NCI-H460 (cell line): Measurements from ENCODE around the gene TM4SF20. TPM values are rescaled to one million over a fixed set of nuclear protein-coding genes. Genes with fewer than 3 reads are reported as not detected.
A peak's percentile ranks its signal among the peaks of the same experiment; 100 is the strongest.
"Not testable (repeated sequence)": the region's sequence is repeated elsewhere in the genome, so short reads cannot be mapped to it uniquely, and the experiment has no call there.

Experiments
- DNase-seq: peaks from one replicate; pipeline ENCODE4 v3.0.0-alpha.2; 2016; ENCODE audit warnings: low read depth; ENCODE audit errors: extremely low read depth
- total RNA-seq: library from RNA; depleted of rRNA; stranded (reverse); fragments of >200 nt; shearing (Covaris generic); gene quantifications from 2 replicates; pipeline ENCODE4 v1.2.3, GENCODE V29; 2014

TM4SF20 gene
- total RNA-seq, 1 experiment from 2014 or later: 0.99 TPM

DNA sequence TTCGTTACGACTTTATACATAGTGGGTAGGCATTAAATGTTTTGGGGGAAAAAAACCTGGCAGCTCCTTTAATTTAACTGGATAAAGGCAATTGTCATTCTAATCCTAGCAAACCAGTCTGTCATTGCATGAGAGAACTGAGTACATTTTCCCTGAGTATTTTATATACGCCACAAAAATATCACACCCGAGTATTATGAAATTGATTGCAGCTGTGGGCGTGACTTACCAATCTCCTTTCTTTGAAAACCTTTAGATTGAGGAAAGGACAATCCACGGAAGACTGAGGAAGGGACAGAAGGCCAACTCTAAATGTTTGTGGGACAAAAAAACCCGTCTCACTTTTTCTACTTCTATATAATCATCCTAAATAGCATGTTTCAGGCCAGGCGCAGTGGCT lies 9.0 kb downstream of the TM4SF20 start:
- peak; percentile 85 for DNase-seq

DNA sequence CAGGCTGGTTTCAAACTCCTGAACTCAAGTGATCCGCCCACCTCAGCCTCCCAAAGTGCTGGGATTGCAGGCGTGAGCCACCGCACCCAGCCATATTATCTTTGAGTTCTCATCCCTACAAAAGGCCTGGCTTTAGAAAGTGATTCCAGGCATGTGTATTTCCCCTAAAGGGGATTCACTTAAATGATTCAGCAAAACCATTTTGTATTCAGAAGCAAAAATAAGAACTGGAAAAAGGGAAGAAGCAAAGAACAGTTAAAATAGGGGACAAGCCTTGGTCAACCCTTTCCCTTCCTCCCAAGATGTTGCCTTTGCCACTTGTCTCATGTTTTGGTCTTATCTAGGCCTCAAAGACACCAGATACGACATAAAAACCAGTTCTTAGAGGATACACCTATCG lies 10.5 kb downstream of the TM4SF20 start:
- no peak for DNase-seq

DNA sequence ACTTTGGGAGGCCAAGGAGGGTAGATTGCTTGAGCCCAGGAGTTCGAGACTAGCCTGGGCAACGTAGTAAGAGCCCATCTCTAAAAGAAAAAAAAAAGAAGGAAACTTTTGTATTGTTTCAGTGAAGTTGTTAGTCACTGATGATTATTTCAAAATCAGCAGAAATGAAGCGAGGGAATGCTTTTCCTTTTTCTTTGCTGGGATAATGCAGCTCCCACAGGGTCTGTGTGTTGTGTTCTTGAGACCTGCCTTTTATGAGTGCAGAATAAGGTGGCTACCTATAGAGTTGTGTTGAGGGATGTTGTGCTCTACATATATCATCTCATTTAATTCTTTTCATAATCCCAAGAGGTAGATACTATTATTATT lies 11.7 kb downstream of the TM4SF20 start:
- DNase-seq: no peak

DNA sequence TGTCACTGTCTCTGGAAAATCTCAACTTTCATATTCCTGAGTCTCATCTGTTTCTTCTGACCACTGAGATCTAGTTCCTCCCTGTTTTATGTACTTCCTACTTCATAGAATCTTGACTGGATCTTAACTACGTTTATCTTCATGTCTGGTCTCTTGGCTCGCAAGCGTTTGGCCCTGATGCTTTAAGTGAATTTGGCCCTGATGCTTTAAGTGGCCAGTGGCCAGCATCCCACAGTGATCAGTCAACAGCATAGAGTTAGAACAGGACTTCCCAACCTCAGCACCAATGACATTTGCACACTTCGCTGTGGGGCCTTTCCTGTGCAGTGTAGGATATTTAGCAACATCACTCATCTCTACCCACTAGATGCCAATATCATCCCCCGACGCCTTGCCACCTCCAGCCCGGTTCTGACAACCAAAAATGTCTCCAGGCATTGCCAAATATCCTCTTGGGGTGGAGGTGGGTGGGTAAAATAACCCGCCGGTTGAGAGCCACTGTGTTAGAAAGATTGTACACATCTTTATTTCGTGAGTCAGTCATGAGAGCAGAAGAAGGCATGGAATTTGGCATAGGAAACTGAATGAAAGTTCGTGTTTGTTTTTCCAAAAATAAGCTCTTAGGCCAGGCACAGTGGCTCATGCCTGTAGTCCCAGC lies 12.2 kb downstream of the TM4SF20 start:
- peak; percentile 100 for DNase-seq

DNA sequence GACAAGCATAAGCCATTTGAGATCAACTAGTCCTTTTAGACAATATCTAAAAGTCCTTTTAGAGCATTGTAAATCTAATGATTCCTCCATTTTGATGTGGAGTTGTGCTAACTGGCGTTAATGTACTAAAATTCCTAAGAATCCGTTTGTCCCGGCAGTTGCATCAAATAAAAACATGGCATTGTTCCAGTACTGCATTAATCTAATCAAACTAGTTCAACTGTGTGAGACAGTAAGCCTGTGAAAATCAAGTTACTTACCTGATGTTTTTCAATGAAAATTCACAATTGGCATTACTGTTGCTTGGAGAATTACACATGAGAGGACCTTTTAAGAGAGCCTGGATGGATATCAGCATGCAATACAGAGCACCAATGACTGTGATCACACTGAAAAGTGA lies 13.3 kb downstream of the TM4SF20 start:
- no peak for DNase-seq

DNA sequence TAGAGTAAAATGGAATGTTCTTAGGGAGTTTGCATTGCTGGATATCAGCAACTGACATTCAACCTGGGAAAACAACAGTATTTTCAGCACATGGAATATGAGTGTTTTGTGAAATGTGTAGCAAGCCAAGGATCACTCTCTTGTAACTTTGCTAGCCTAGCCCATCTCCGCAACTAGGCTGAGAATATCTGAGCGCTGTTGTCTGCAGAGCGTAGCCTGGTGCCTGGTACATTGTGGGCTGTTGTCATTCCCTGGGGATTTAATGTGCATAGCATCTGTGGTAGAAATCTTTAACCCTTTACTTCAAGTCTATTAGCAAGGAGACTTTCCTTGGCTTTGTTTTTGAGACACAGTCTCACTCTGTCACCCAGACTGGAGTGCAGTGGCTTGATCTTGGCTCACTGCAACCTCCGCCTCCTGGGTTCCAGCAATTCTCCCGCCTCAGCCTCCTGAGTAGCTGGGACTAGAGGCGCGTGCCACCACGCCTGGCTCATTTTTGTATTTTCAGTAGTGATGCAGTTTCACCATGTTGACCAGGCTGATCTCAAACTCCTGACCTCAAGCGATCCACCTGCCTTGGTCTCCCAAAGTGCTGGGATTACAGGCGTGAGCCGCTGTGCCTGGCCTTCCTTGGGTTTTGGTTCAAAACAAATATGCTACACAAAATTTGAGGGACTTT lies 14.4 kb downstream of the TM4SF20 start:
- not testable (repeated sequence) for DNase-seq

DNA sequence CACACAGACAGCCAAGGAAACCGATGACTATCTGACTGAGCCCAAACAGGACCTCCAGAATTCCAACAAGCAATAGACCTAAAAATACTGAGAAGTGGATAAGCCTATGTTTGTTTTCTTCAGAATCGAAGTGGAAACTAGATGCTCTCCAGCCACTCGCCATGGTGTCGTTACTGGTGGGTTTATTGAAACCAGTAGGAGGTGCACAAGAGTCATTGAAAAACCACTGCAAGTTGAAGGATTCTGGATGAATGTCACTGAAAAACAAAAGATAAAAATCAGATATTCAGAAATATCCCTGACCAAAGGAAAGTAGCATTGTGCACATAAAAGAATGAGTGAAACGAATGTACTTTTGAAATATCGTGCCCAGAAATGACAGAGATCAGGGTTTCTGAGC lies 15.3 kb downstream of the TM4SF20 start:
- DNase-seq: no peak

DNA sequence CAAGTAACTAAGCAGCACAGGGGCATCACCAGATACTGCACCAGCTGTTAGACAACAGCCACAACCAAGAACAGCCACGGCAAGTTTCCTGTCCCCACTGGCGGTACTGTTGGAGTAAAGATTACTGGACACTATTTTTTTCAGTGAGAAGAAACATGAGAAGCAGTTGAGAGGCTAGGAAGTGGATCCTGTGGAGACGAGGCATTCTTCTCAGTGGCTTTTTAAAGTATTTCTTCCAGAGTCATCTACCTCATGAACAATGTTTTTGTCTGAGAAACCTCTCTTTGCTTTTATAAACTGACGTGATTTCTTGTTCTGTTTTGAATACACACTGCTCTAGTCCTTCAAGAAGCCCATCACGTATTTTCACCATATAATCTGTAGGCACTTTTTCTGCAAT lies 18.8 kb downstream of the TM4SF20 start:
- no peak for DNase-seq

DNA sequence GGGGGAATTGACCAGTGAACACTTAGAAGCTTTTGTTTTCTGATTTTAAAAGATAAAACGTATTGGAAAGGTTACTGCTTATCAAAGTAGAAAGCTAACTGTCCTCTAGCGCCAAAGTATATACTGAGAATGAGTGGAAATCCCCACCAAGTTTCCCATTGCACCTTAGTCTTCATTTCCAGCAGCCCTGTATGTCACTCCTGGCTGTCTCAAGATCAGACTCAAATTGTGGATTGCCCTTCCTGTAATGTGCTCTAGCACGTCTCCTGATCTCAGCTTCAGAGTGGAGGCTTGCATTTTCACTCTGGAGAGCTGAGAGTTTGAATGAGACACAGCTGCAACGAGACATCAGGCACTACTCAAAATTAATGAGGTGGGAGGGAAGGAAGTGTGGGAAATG lies 27.5 kb downstream of the TM4SF20 start:
- no peak for DNase-seq

DNA sequence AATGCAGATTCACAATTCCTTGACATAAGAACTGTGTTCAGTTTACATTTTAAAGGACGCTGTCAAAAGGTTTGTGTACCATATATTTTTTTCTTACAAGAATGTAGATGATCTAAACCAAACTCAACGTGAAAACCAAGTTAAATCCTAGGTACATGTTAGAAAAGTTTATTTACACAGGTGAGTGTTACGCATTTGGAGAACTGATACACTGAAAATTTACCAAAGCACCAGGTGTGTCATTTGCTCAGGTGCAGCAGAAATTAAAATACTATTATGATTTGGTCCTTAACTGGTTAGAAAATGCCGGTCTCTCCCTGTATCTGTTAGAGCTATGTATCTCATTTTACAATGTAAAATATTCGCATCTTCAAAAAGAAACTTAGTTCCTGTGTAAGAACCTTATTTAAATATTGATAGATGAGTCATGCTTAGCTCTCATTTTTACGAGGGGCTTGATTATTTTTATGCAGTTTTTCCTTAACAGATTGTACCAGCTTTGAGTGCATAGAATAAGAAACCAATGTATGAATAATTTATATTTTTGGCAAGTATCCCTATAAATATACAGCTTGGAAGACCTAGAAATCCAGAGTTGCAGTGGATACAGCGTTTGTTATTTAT lies 29.0 kb downstream of the TM4SF20 start:
- no peak for DNase-seq

DNA sequence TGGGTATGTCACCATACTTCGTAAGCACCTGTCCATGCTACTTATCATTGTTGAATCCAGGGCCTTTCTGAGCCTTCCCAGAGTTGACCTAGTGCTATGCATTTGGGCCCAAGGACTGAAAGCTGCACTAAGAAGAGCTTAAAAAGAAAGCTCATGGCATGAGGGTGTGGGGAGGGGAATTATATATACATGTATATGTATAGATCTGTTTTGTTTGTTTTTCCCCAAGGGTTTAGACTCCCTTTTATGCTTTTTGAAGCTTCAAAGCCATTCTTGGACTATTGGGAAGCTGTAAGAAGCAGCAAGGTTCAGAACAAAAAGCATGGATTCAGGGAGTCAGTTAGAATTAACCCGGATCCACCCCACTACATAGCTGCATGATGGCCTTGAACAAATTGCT lies 30.8 kb downstream of the TM4SF20 start:
- DNase-seq: no peak

DNA sequence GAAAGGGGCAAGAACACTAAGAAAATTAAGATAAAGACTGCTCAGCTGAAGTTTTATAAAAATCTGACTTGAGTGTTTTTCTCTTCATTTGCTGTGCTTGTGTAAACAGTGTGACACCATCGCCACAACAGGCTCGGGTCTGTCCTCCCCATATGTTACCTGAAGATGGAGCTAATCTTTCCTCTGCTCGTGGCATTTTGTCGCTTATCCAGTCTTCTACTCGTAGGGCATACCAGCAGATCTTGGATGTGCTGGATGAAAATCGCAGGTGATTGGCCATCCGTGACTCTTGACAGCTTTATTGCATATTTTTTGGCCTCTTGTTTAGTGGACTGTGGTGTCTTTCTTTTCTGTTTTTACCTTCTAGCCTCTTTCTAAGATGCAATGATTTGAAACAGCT lies 32.0 kb downstream of the TM4SF20 start:
- peak; percentile 81 for DNase-seq

DNA sequence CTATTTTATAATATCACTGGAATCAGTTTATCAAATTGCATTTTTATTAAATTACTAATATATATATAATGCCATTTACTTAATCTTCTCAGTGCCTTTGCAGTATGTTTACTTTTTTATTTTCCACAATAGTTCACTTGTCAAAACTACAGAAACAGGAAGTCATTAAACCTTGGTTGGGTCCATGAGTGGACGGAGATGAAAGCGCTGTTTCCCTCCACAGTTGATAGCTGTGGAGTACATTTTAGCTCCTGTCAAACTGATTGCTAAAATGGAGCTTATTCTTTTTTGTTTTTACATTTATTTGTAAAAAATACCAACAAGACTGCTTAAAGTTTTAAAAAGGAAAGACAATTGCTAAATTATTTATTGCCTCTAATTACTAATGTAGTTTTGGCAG lies 34.9 kb downstream of the TM4SF20 start:
- DNase-seq: no peak

DNA sequence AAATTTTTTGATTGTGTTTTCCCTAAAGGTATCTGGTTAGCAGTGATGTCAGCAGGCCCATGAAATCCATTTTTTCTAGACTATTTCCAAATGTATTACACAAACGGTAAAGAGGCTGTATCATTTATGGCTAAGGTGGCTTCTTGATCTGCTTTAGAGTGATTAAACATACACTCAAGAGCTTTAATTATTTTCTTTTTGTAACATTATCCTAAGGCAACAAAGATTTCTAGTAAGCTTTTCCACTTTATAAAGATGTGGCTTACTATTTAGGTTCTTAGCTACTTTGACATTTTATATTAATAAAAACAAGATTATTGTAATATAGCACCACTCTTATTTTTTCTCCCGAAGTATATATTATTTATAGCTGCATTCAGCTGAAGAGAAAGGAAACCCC lies 37.6 kb downstream of the TM4SF20 start:
- no peak for DNase-seq

DNA sequence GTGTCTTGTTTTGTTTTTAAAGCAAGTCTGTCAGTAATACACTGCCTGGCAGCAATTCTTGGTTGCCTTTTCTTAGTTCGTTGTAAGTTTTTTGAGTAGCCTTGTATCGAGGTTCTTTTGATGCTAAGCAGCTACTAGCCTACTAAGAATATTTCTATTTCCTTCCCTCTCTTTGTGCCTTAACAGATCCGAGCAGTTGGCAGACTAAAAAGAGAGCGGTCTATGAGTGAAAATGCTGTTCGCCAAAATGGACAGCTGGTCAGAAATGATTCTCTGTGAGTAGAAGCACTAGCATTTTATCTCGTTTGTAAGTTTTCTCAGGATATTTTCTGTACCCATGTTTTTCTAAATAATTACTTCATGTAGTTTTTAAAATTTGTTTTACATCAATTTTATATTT lies 39.0 kb downstream of the TM4SF20 start:
- no peak for DNase-seq

DNA sequence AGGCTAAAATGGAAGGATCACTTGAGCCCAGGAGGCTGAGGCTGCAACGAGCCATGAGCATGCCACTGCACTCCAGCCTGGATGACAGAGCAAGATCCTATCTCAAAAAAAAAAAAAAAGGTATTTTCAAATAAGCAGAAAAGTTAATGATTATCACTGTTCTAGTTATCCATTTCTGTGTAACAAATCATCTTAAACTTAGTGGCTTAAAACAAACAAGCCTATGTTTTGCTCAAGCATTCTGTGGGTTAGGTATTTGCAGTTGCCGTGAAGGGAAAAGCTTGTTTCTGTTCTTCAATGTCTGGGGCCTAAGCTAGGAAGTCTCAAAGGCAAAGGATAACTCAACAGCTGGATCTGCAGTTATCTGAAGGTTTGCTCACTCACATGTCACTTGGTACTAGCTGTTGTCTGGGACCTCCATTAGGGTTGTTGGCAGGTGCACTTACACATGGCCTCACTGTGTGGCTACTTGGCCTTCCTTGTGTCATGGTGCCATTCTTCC lies 40.0 kb downstream of the TM4SF20 start:
- no peak for DNase-seq

DNA sequence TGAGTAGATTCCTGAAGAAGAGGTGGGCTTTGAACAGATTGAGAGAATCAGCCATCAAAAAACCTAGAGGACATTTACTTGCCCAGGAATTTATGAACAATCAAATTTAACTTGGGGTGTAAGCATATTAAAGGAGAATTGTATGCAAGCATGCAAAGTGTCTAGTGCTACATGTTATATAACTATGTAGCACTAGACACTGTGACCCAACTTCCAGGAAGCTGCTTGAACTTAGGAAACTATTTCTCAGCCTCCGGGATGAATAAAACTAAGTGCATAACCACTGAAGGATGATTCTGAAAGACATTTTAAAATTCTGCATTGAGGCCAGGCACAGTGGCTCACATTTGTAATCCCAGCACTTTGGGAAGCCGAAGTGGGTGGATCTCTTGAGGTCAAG lies 41.7 kb downstream of the TM4SF20 start:
- no peak for DNase-seq

DNA sequence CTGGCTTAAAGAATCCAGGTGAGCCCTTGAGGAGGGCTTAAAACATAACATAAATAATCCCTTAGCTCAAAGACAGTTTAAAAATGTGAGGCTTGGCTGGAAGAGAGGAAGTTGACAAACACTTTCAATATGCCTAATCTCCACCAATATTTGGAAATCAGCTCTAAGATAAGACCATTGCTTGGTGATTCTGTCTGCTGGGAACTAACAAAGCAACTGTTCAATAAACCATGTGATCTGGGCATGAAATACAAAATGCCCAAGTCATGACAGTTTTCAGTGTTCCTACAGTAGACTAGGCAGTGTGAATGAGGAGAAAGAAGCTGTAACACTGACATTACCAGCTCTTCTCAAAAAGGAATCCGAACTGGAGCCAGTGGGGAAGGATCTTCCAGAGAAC lies 43.4 kb downstream of the TM4SF20 start:
- no peak for DNase-seq

DNA sequence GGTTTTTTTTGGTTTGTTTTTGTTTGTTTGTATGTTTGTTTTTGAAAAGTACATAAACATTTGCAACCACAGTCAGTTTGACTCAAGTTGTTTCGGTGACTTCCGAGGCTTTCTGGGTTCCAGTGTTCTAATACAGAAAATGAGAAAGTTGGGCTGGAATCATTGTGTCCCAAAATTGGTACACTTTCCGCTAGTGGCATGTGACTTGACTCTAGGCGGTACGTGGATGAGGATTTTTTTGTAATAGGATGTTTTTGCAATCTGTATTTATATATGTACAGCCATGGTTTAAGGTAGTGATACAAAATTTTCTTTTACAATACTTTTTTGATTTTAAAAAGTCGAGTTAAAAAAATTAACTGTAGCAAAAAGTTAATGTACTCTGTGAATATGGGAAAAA lies 52.3 kb downstream of the TM4SF20 start:
- no peak for DNase-seq

DNA sequence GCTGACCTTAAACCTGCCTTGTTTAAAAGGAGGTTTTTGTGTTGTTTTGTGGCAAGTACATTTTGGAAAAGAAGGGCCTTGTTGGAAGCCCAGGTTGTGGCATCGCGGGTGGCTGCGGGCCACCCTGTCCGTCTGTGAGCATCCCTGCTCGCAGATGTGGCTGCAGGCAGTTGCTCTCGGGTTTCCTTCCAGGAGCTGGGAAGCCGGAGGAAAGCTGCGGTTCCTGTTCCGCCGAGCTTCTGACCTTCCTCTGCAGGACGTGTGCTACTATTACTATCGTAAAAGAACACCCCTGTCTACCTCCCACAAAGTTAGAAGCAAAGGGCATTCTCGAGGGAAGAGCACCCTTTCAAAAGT lies 53.3 kb downstream of the TM4SF20 start:
- no peak for DNase-seq

DNA sequence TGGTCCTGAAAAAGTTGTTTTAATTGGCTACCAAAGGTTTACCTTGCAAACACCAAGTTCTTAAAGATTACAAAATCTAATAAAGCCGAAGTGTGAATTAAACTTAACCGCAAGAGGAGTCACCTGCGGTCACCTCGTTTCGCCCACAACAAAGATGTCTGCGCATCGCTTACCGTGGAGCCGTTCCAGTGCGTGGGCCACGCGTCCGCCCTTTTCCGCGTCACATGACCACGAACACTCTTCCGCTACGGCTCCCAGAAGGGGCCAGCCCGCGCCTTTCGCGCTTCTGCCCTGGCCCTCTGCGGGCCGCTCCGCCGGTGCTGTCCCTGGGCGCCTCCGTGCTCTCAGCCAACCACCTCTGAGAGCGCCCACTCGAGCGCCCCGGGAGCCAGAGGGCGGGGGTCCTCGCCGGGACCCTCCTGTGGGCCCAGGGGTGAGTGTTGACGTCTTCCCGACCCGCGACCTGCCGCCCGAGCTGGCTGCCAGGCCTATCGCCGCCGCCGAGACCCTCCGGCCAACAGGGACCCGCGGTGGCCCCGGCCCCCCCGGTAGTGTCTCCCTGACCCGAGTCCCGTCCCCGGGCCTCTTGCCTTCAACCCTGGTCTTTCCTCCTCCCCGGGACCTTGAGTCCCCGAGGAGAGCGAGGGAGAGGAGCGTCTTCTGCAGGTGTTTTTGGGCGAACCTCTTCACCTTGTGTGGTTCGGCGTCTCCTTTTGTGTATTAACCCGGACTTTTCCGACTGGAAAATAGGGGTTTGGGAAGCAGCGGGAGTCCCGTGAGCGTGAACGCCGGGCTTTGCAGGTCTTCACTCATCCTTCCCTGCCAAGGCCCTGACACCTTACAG lies 53.9 kb downstream of the TM4SF20 start, which contains the start of gene MFF:
MFF (plus strand) TSS at position 257 of the 844 bp plus-strand sequence. CDS start 5,415 bp downstream, outside the sequence.
- peak; percentile 95 for DNase-seq
